CD4-positive, alpha-beta T cell treated with Interleukin-4 for 1 hour (primary cell): ENCODE measurements around the gene IQCH.

Source experiments
- DNase-seq, 2 donors: peaks; one replicate each; pipeline ENCODE4 v3.0.0-alpha.2; 2020 to 2022

Gene IQCH

GRCh38 chr15:67458331-67459029 is 203.9 kb downstream of the IQCH start:
- DNase-seq = no peak

DNA sequence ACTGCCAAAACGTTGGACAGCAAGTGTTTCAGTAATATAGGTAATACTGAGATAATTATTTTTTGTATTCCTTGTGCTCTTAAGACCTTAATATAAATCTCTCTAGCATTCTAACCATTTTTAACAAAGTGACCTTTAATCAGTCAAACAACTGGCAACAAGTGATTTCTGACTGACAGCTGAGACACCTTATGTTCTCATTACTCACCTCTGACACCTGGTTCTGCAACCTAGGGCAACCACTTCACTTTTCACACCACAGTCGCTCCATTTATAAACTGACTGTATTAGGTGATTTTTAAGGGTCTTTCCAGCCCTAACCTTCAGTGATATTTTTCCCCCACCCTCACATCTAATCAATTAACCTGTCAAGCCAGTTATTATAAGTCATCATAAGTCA is 205.9 kb downstream of the IQCH start:
- no peak for DNase-seq

DNA sequence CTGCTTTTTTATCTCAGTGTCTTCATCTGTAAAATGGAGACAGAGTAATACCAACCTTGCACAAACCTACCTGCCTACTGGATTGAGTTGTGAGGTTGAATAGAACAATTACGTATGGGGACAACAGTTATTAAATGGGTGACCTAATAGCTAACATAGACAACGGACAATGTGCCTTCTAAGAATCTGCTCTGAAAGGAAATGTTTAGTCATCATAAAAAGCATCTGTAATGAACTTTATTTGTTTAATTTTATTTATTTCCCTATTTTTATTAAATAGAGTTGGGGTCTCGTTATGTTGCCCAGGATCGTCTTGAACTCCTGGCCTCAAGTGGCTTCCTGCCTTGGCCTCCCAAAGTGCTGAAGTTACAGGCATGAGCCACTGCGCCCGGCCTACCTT is 207.1 kb downstream of the IQCH start:
- DNase-seq = no peak

- DNase-seq = no peak
These were observed 208.3 kb downstream of the IQCH start for GRCh38 chr15:67462875-67463274.

- DNase-seq = no peak
These were observed 208.9 kb downstream of the IQCH start for GRCh38 chr15:67463488-67463887.

- no peak for DNase-seq
These were observed 210.8 kb downstream of the IQCH start for GRCh38 chr15:67465196-67465952.

DNA sequence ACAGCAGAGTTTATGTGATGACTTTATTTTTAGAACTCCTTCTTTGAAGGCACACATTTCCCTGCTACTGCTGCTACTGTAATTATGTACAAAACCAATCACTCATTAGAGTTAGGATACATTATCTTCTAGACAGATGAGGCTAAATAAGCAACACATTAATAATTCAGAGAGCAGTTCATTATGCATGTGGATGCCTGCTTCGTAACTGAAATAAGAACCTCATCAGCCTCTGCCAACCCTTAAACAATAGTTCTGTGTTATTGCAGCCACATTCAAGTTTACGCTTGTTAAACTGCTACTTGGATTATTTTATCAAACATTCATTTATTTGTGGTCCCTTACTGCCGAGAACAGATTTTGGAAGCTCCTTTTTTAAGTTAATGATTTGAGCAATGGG is 213.8 kb downstream of the IQCH start:
- DNase-seq = no peak

DNA sequence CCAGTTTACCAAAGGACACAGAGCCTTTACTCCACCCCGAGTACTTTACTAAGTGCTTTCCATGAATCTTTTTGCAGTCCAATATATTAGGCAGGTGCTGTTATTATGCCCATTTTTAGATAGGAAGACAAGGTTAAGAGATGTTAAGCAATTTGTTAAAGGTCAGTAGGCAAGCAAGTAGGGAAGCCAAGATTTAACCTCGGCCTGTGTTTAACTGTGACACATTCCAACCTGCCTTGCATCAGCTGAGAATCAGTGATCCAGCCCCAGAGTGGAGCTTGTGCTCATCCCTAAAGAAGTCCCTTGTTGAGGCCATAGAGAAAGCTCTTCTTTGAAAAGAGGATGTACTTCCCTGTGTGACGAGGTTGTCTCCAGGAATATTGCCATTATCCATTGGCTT is 215.1 kb downstream of the IQCH start:
- no peak for DNase-seq

DNA sequence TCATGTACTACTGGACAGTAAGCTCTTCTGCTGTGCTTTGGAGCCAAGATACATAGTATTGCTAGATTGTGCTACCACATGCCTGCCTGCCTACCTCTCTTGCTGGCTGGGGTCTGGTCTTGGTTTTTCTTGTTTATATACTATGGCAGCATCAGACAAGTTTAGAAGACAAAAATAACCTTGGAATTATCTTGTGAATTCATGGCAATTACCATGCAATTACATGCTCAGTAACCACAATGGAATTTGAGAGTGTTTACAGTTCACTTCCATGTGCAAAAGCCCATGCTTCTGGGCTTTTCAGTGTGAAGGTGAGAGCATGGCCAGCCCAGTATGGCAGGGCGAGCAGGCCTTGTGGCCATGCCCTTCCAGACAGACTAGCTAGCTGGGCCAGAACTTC is 218.4 kb downstream of the IQCH start:
- DNase-seq = no peak

- no peak for DNase-seq
These were observed 220.0 kb downstream of the IQCH start for GRCh38 chr15:67474405-67475110.

- no peak for DNase-seq
These were observed 225.4 kb downstream of the IQCH start for GRCh38 chr15:67479781-67480505.

DNA sequence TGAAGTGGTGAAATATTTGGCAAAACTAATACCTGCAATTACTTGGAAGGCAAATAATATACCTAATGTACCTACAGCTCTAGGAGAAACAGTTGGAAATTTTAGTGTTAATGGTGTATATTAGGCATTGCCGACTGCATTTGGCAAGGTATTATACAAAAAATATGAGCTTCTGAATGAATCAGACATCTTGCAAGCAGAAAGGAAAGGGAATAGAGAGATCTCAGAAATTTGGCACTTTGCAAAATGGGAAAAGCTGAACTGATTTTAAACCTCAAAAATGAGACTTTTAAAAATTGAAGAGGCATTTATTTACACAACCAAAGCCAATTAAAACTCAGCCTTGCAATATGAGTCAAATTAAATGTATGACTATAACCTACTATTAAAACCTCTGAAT is 226.2 kb downstream of the IQCH start:
- no peak for DNase-seq

DNA sequence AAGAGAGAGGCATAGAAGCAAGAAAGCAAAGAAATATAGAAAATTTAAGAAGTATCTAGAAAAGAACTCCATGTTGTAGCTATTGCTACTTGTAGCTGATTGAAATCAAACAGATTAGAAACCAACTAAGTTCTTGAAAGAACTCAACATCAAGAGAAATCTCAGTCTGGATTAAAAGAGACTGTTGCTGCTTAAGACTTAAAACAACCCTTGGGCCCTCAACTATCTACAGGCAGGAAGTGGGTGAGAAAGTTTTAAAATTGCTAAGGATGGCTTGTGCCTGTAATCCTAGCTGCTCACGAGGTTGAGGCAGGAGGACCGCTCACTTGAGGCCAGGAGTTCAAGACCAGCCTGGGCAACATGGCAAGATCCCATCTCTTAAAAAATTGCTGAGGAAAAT is 227.1 kb downstream of the IQCH start:
- no peak for DNase-seq

GRCh38 chr15:67495585-67495984 is 241.0 kb downstream of the IQCH start:
- DNase-seq = no peak

- peak in 1 of 2 donors; percentile 15 for DNase-seq
These were observed 246.7 kb downstream of the IQCH start for GRCh38 chr15:67501177-67501835.

- no peak for DNase-seq
These were observed 247.4 kb downstream of the IQCH start for GRCh38 chr15:67501836-67502461.

- no peak for DNase-seq
These were observed 249.5 kb downstream of the IQCH start for GRCh38 chr15:67504056-67504455.

DNA sequence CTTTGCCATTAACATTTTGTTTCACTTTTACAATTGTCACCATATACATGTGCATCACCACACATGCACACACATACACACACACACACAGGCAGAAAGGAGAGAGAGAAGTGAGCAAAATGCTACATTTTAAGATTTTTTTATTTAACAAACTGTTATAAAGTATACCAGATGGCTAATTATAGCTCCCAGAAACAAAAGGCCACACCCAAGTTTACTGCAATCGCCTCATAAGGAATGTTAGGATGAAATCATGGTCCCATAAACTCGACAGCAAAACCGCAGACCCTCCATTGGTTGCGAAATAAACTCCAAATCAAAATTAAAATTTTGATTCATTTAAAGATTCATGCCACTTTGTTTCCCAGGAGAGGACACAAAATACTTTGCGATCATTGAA is 250.2 kb downstream of the IQCH start:
- DNase-seq = no peak

GRCh38 chr15:67505675-67506572 is 251.3 kb downstream of the IQCH start:
- no peak for DNase-seq

DNA sequence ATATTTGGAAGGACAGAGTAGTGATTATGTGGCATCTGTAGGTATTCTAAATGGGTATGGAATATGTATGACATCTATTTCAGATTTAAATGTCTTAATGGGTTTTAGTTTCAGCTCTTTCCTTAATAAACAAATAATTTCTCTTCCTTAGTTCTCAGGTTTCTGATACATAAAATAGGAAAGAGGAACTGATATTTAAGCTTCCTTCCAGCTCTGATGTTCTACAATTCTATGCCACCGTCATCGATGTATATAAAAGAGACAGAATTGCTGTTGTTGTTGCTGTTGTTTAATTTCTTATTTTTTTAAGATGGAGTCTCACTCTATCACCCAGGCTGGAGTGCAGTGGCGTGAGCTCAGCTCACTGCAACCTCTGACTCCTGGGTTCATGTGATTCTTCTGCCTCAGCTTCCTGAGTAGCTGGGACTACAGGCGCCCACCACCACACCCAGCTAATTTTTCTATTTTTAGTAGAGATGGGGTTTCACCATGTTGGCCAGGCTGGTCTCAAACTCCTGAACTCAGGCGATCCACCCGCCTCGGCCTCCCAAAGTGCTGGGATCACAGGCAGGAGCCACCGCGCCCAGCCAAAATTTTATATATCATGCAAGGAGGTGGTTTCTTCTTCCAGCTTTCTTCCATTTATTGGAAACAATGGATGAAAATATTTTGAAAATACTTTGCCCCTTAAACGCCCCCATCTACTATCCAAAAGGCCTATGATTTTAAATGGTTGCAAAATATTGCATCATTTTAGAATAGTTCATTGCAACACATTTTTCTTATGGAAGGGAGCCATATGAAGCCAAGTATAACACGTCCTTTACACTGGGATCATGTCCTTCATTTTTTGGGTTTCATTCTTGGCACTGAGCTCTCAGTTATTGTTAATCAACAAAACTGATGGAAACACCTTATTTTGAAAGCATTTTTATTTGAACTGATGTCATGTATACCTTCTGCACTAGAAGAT is 252.5 kb downstream of the IQCH start:
- no peak for DNase-seq
